Ascending aorta (tissue), 2 donors: Measurements from ENCODE around the gene KCNC4. TPM values are rescaled to one million over a fixed set of nuclear protein-coding genes. Genes with fewer than 3 reads are reported as not detected.

Experiments used
- DNase-seq, 2 donors: peaks; one replicate each; pipeline ENCODE4 v3.0.0-alpha.2; 2019; ENCODE audit warnings: low spot score in 2 of 2
- H3K27ac ChIP-seq, 2 donors: fragments of 200-600 bp; sonication (generic); one replicate each; pipeline ENCODE4 v1.5.1; 2016 to 2017; ENCODE audit warnings: mild to moderate bottlenecking in 1 of 2
- H3K27me3 ChIP-seq: fragments of 200-600 bp; sonication (generic); one replicate; pipeline ENCODE4 v1.5.1; 2017
- H3K36me3 ChIP-seq, 2 donors: fragments of 200-600 bp; sonication (generic); one replicate each; pipeline ENCODE4 v1.5.1; 2016
- H3K4me1 ChIP-seq, 2 donors: fragments of 200-600 bp; sonication (generic); one replicate each; pipeline ENCODE4 v1.5.1; 2016 to 2017; ENCODE audit warnings: mild to moderate bottlenecking in 1 of 2
- H3K4me3 ChIP-seq, 2 donors: fragments of 200-600 bp; sonication (generic); one replicate each; pipeline ENCODE4 v1.5.1; 2016 to 2017; ENCODE audit warnings: mild to moderate bottlenecking in 1 of 2
- H3K9me3 ChIP-seq, 2 donors: fragments of 200-600 bp; sonication (generic); one replicate each; pipeline ENCODE4 v1.5.1; 2016
- intact Hi-C: fragments of 100-400 bp; cut with DNase I; formaldehyde crosslinking; loops from one replicate; pipeline ENCODE4 v1.15.1; 2023
- total RNA-seq: library from RNA; depleted of rRNA; stranded (reverse); fragments of >200 nt; gene quantifications from one replicate; pipeline ENCODE4 v1.1.0, GENCODE V29; 2016
- TF ChIP-seq, protein P1 (sequence below), 3 experiments: fragments of 200-600 bp in 2 of 3; fragments of 450-650 bp in 1 of 3; sonication (generic) in 2 of 3; IDR thresholded peaks; one replicate each; pipeline ENCODE4 v1.5.1; 2016 to 2019; ENCODE audit warnings: antibody characterized with exemption in 3 of 3, mild to moderate bottlenecking in 1 of 3, moderate library complexity in 1 of 3

The KCNC4 gene
- total RNA-seq, 1 donor from 2014 or later = 8.4 TPM

GRCh38 chr1:110173466-110174105 lies 36.5 kb upstream of the KCNC4 start:
- H3K27ac ChIP-seq = no peak overlapping the region
- no peaks in the 10 kb centered on the region for H3K36me3 ChIP-seq
- H3K9me3 ChIP-seq = no peaks in the 10 kb centered on the region
- no peaks in the 10 kb centered on the region for H3K4me1 ChIP-seq
- TF ChIP-seq, protein P1, sequence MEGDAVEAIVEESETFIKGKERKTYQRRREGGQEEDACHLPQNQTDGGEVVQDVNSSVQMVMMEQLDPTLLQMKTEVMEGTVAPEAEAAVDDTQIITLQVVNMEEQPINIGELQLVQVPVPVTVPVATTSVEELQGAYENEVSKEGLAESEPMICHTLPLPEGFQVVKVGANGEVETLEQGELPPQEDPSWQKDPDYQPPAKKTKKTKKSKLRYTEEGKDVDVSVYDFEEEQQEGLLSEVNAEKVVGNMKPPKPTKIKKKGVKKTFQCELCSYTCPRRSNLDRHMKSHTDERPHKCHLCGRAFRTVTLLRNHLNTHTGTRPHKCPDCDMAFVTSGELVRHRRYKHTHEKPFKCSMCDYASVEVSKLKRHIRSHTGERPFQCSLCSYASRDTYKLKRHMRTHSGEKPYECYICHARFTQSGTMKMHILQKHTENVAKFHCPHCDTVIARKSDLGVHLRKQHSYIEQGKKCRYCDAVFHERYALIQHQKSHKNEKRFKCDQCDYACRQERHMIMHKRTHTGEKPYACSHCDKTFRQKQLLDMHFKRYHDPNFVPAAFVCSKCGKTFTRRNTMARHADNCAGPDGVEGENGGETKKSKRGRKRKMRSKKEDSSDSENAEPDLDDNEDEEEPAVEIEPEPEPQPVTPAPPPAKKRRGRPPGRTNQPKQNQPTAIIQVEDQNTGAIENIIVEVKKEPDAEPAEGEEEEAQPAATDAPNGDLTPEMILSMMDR (IDR thresholded peaks at IDR 0.05) = no peak
- no peaks in the 10 kb centered on the region for H3K27me3 ChIP-seq
- intact Hi-C loops = no loop called here
- H3K4me3 ChIP-seq = no peak overlapping the region
- no peak for DNase-seq

- no peaks in the 10 kb centered on the region for H3K4me1 ChIP-seq
- no peaks in the 10 kb centered on the region for H3K27me3 ChIP-seq
- no peak overlapping the region for H3K4me3 ChIP-seq
- no peak overlapping the region for H3K27ac ChIP-seq
- TF ChIP-seq, protein P1 (IDR thresholded peaks at IDR 0.05) = no peak
- intact Hi-C loops = no loop called here
- no peaks in the 10 kb centered on the region for H3K36me3 ChIP-seq
- DNase-seq = no peak
- no peaks in the 10 kb centered on the region for H3K9me3 ChIP-seq
These were observed 35.2 kb upstream of the KCNC4 start for GRCh38 chr1:110174961-110175360.

- no peaks in the 10 kb centered on the region for H3K36me3 ChIP-seq
- H3K27ac ChIP-seq = no peak overlapping the region
- H3K4me1 ChIP-seq = no peaks in the 10 kb centered on the region
- H3K27me3 ChIP-seq = no peaks in the 10 kb centered on the region
- H3K9me3 ChIP-seq = no peaks in the 10 kb centered on the region
- intact Hi-C loops = no loop called here
- no peak overlapping the region for H3K4me3 ChIP-seq
- TF ChIP-seq, protein P1 (IDR thresholded peaks at IDR 0.05) = no peak
- DNase-seq = no peak
These were observed 33.7 kb upstream of the KCNC4 start for GRCh38 chr1:110176299-110176956.

- DNase-seq = no peak
- intact Hi-C loops = no loop called here
- H3K9me3 ChIP-seq = no peaks in the 10 kb centered on the region
- no peaks in the 10 kb centered on the region for H3K36me3 ChIP-seq
- H3K4me1 ChIP-seq = no peaks in the 10 kb centered on the region
- no peak overlapping the region for H3K4me3 ChIP-seq
- TF ChIP-seq, protein P1 (IDR thresholded peaks at IDR 0.05) = no peak
- no peaks in the 10 kb centered on the region for H3K27me3 ChIP-seq
- no peak overlapping the region for H3K27ac ChIP-seq
These were observed 32.3 kb upstream of the KCNC4 start for GRCh38 chr1:110177775-110178174.

GRCh38 chr1:110183642-110184167 lies 26.4 kb upstream of the KCNC4 start:
- Histone ChIP-seq H3K36me3 (no peaks in the 10 kb centered on the region), H3K9me3 (no peaks in the 10 kb centered on the region), H3K27me3 (no peaks in the 10 kb centered on the region), H3K4me1 (peaks cover 10 to 15% of the 10 kb centered on the region in 2 donors), H3K27ac (no peak overlapping the region), H3K4me3 (no peak overlapping the region)
- intact Hi-C loops = no loop called here
- TF ChIP-seq, protein P1 (IDR thresholded peaks at IDR 0.05) = no peak
- DNase-seq = no peak
